Measurements from ENCODE around the gene PLD2. TPM values are rescaled to one million over a fixed set of nuclear protein-coding genes. Genes with fewer than 3 reads are reported as not detected.

The PLD2 gene
- total and polyA plus RNA-seq, 7 donors: 2.4 to 7.5 (median 3.8) TPM

DNA sequence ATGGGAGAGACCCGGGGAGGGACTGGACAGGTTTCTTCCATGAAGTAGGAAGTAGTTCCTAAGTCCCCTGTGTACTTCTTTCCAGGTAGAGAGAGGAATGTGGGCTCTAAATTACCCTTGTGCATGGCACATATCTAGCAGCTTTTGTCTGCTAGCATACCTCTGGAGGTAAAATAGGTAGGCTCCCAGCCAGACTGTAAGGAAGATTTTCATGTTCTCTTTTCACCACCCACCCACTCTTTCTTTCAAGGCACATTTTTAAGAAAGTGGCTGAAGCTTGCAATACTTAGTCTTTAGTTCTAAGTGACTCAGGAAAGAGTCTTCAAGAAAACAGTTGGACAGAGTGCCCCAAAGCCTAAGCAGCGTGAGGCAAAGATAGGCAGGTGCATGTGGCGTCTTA lies 35.4 kb downstream of the PLD2 start:
- ATAC-seq (no peak), DNase-seq (no peak)
- TF ChIP-seq, protein P1, sequence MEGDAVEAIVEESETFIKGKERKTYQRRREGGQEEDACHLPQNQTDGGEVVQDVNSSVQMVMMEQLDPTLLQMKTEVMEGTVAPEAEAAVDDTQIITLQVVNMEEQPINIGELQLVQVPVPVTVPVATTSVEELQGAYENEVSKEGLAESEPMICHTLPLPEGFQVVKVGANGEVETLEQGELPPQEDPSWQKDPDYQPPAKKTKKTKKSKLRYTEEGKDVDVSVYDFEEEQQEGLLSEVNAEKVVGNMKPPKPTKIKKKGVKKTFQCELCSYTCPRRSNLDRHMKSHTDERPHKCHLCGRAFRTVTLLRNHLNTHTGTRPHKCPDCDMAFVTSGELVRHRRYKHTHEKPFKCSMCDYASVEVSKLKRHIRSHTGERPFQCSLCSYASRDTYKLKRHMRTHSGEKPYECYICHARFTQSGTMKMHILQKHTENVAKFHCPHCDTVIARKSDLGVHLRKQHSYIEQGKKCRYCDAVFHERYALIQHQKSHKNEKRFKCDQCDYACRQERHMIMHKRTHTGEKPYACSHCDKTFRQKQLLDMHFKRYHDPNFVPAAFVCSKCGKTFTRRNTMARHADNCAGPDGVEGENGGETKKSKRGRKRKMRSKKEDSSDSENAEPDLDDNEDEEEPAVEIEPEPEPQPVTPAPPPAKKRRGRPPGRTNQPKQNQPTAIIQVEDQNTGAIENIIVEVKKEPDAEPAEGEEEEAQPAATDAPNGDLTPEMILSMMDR (IDR thresholded peaks at IDR 0.05): no peak
- H3K9me3 ChIP-seq: no peaks in the 10 kb centered on the region
- H3K4me1 ChIP-seq: peaks cover 14% of the 10 kb centered on the region
- no peaks in the 10 kb centered on the region for H3K27me3 ChIP-seq (ENCODE audit: insufficient read depth in 3 of 3, low read length in 2 of 3)
- H3K36me3 ChIP-seq (ENCODE audit: insufficient read depth in 1 of 2, low read depth in 1 of 2): no peaks in the 10 kb centered on the region
- WGBS, 3 donors: 92 to 96% (median 96%) methylated on average over 3 of the region's 3 CpGs
- H3K4me3 ChIP-seq: no peak overlapping the region
- intact Hi-C loops (cut with DNase I): no loop called here
- H3K27ac ChIP-seq: no peak overlapping the region

DNA sequence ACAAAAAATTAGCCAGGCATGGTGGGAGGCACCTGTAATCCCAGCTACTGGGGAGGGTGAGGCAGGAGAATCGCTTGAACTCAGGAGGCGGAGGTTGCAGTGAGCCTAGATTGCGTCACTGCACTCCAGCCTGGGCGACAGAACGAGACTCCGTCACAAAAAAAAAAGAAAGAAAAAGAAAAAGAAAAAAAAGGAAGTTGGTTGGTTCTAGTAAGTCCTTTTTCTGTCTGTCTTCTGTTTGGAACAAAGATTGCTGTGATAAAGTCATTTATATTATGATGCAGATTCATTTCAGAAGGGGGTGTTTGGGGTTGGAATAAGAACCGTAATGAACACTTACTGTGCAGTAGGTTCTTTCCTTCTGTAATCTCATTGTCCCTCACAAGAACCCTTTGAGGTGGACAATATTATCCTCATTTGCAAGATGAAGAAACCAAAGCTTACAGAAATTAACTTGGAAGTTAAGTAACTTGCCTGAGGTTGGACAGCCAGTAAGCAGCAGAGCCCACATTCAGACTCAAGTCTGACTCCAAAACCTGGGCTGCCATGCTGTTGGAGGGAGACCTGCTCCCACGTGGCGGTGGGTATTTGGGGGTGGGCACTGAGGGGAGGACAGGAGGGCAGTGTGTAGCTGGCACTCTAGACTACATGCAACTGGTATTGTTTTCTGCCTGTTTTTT lies 36.5 kb downstream of the PLD2 start:
- ATAC-seq (no peak), DNase-seq (no peak)
- H3K9me3 ChIP-seq: no peaks in the 10 kb centered on the region
- no peaks in the 10 kb centered on the region for H3K36me3 ChIP-seq (ENCODE audit: insufficient read depth in 1 of 2, low read depth in 1 of 2)
- TF ChIP-seq, protein P1 (IDR thresholded peaks at IDR 0.05): no peak
- intact Hi-C loops (cut with DNase I): no loop called here
- H3K4me3 ChIP-seq: no peak overlapping the region
- H3K4me1 ChIP-seq: peaks cover 5% of the 10 kb centered on the region
- H3K27me3 ChIP-seq (ENCODE audit: insufficient read depth in 3 of 3, low read length in 2 of 3): no peaks in the 10 kb centered on the region
- no peak overlapping the region for H3K27ac ChIP-seq
- whole genome bisulfite sequencing, 3 donors: 78 to 89% (median 81%) methylated on average over 9 of the region's 9 CpGs

DNA sequence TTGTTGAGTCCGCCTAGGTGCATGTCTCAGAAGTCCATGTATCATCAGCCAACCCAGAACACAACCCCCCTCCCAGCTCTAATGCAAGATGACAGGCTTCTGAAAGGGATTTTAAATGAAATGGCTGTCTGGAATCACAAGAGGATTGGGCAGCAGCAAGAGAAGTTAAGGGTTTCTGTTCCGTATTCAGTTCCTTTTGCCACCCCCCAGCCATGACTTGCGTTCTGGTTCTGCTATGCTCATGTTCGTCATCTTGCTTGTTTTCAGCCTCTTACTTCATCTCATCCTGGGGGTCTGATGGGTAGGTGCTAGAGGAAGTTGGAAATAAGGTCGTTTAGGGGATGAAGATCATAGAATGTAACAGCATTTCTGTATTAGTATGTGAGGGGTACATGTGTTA lies 38.2 kb downstream of the PLD2 start:
- H3K27me3 ChIP-seq (ENCODE audit: insufficient read depth in 3 of 3, low read length in 2 of 3): no peaks in the 10 kb centered on the region
- TF ChIP-seq, protein P1 (IDR thresholded peaks at IDR 0.05): no peak
- H3K36me3 ChIP-seq (ENCODE audit: insufficient read depth in 1 of 2, low read depth in 1 of 2): no peaks in the 10 kb centered on the region
- H3K4me1 ChIP-seq: peaks cover 8% of the 10 kb centered on the region
- H3K4me3 ChIP-seq: no peak overlapping the region
- DNase-seq: no peak
- no peaks in the 10 kb centered on the region for H3K9me3 ChIP-seq
- WGBS, 3 donors: 84 to 87% (median 84%) methylated on average over 5 of the region's 5 CpGs
- H3K27ac ChIP-seq: no peak overlapping the region
- intact Hi-C loops (cut with DNase I): no loop called here
- ATAC-seq: no peak

- intact Hi-C loops (cut with DNase I): no loop called here
- DNase-seq: no peak
Measured at GRCh38 chr17:4846635-4847390, 39.9 kb downstream of the PLD2 start.

More at GRCh38 chr17:4846635-4847390, 39.9 kb downstream of the PLD2 start:
- ATAC-seq: no peak
- no peaks in the 10 kb centered on the region for H3K36me3 ChIP-seq (ENCODE audit: insufficient read depth in 1 of 2, low read depth in 1 of 2)
- H3K4me3 ChIP-seq: no peak overlapping the region
- H3K9me3 ChIP-seq: no peaks in the 10 kb centered on the region
- TF ChIP-seq, protein P1 (IDR thresholded peaks at IDR 0.05): no peak
- H3K27ac ChIP-seq: no peak overlapping the region
- 80 to 89% (median 87%) methylated on average over 13 of the region's 13 CpGs for WGBS, 3 donors
- no peaks in the 10 kb centered on the region for H3K27me3 ChIP-seq (ENCODE audit: insufficient read depth in 3 of 3, low read length in 2 of 3)
- peaks cover 9% of the 10 kb centered on the region for H3K4me1 ChIP-seq
